Sigmoid colon (tissue), 7 donors: ENCODE results near the gene ST8SIA3. TPM values are rescaled to one million over a fixed set of nuclear protein-coding genes. Genes with fewer than 3 reads are reported as not detected.

Experiments used
- polyA plus RNA-seq, 3 donors: library from polyadenylated mRNA; stranded (reverse); fragments of 200-250 nt; gene quantifications; one replicate each; pipeline ENCODE4 v1.2.3, GENCODE V29; 2013
- total RNA-seq, 4 donors: library from RNA; depleted of rRNA; stranded (reverse); fragments of >200 nt; gene quantifications; one replicate each; pipeline ENCODE4 v1.1.0, GENCODE V29; 2016
- donor health status: healthy with polysubstance abuse.
- donor health status: Bipolar disorder and iron deficiency.
- donor health status: healthy.

Gene ST8SIA3
- total and polyA plus RNA-seq, 7 donors, result 0.16 to 0.71 (median 0.27) TPM; not detected in 2

Other genes with a start within 250 kb of the ST8SIA3 start
- not detected for gene BOD1L2, start 205.5 kb upstream of the ST8SIA3 start, total RNA-seq
- not detected for gene BOD1L2, start 205.5 kb upstream of the ST8SIA3 start, polyA plus RNA-seq
- under 1 TPM in 1 of 4 donors, not detected in 3; under 0.01 TPM for gene ONECUT2, start 82.8 kb downstream of the ST8SIA3 start, total RNA-seq
- under 1 TPM in 1 of 3 donors, not detected in 2; 0.03 TPM for gene ONECUT2, start 82.8 kb downstream of the ST8SIA3 start, polyA plus RNA-seq
- 10 to 100 TPM; 30.0 to 64.6 (median 40.6) TPM for gene FECH, start 234.1 kb downstream of the ST8SIA3 start, total RNA-seq
- gene FECH, start 234.1 kb downstream of the ST8SIA3 start, polyA plus RNA-seq, result 1 to 10 TPM; 7.8 to 9.2 (median 8.8) TPM